SK-N-SH (cell line): Measurements from ENCODE around the gene SLC35F1. TPM values are rescaled to one million over a fixed set of nuclear protein-coding genes. Genes with fewer than 3 reads are reported as not detected.

Source experiments
- CTCF ChIA-PET: fragments of 300-600, 350-600 bp; formaldehyde crosslinking; extraction: SDS; loops from one replicate; lab custom pipeline; 2021; lab: Yijun Ruan, JAX
- POLR2A ChIA-PET: fragments of 350-600 bp; sonication (Branson Sonifier 250); formaldehyde crosslinking; extraction: SDS; loops from one replicate; lab custom pipeline; 2020; ENCODE audit warnings: antibody characterized with exemption, inconsistent platforms; lab: Yijun Ruan, JAX
- DNase-seq: peaks from one replicate; pipeline ENCODE4 v3.0.0; 2012
- H2AFZ ChIP-seq: fragments of 200-600 bp; sonication (generic); 2 replicates; pipeline ENCODE4 v1.8.1; 2016; ENCODE audit warnings: antibody characterized with exemption, mild to moderate bottlenecking, low read depth
- H3F3A ChIP-seq: fragments of 200-600 bp; sonication (generic); replicated peaks from 2 replicates; pipeline ENCODE3; 2016; ENCODE audit warnings: antibody characterized with exemption, mild to moderate bottlenecking; ENCODE audit not compliant: insufficient read depth
- H3K27ac ChIP-seq, 2 experiments: fragments of 200-500 bp in 1 of 2; fragments of 200-600 bp in 1 of 2; sonication (Bioruptor generic) in 1 of 2; sonication (generic), shearing (Covaris generic) in 1 of 2; 2 replicates each; pipeline versions ENCODE4 v1.5.1 to v1.6.1; 2014 to 2016; ENCODE audit warnings: low read depth in 2 of 2, inconsistent platforms in 1 of 2, low read length in 1 of 2, mild to moderate bottlenecking in 1 of 2, mixed read lengths in 1 of 2
- H3K27me3 ChIP-seq: fragments of 200-600 bp; sonication (generic), shearing (Covaris generic); 2 replicates; pipeline ENCODE4 v1.6.1; 2016; ENCODE audit warnings: mixed run types; ENCODE audit not compliant: insufficient read depth
- H3K36me3 ChIP-seq, 2 experiments: fragments of 200-500 bp in 1 of 2; fragments of 200-600 bp in 1 of 2; sonication (Bioruptor generic) in 1 of 2; sonication (generic) in 1 of 2; replicated peaks in 1 of 2; 2 replicates each; pipeline versions ENCODE3 to v1.5.1; 2014 to 2016; ENCODE audit warnings: low read length in 1 of 2, mild to moderate bottlenecking in 1 of 2; ENCODE audit not compliant: insufficient read depth in 2 of 2, control insufficient read depth in 1 of 2
- H3K4me1 ChIP-seq, 2 experiments: fragments of 200-500 bp in 1 of 2; fragments of 200-600 bp in 1 of 2; sonication (Bioruptor generic) in 1 of 2; sonication (generic), shearing (Covaris generic) in 1 of 2; 2 replicates each; pipeline versions ENCODE4 v1.5.1 to v1.6.1; 2014 to 2016; ENCODE audit warnings: low read depth in 1 of 2, low read length in 1 of 2, mixed run types in 1 of 2; ENCODE audit not compliant: insufficient read depth in 2 of 2, control insufficient read depth in 1 of 2
- H3K4me2 ChIP-seq: fragments of 200-600 bp; sonication (generic), shearing (Covaris generic); 2 replicates; pipeline ENCODE4 v1.6.1; 2017; ENCODE audit warnings: mixed run types
- H3K4me3 ChIP-seq, 2 experiments: fragments of 200-500 bp in 1 of 2; fragments of 200-600 bp in 1 of 2; sonication (Bioruptor generic) in 1 of 2; sonication (generic), shearing (Covaris generic) in 1 of 2; 2 replicates each; pipeline versions ENCODE4 v1.5.1 to v1.8.1; 2014 to 2016; ENCODE audit warnings: low read depth in 2 of 2, inconsistent platforms in 1 of 2, low read length in 1 of 2, mild to moderate bottlenecking in 1 of 2, mixed read lengths in 1 of 2, moderate library complexity in 1 of 2
- H3K79me2 ChIP-seq: fragments of 200-600 bp; sonication (generic); 2 replicates; pipeline ENCODE4 v1.8.1; 2017; ENCODE audit warnings: mild to moderate bottlenecking; ENCODE audit not compliant: insufficient read depth
- H3K9ac ChIP-seq: fragments of 200-600 bp; sonication (generic); 2 replicates; pipeline ENCODE4 v1.6.1; 2017; ENCODE audit warnings: mixed run types
- H3K9me2 ChIP-seq: fragments of 200-600 bp; sonication (generic); 2 replicates; pipeline ENCODE4 v1.6.1; 2017; ENCODE audit warnings: mixed run types
- H3K9me3 ChIP-seq: fragments of 200-600 bp; sonication (generic); 2 replicates; pipeline ENCODE4 v1.6.1; 2017; ENCODE audit warnings: mixed run types, mild to moderate bottlenecking, moderate library complexity
- H4K20me1 ChIP-seq: fragments of 200-600 bp; sonication (generic); 2 replicates; pipeline ENCODE4 v1.6.1; 2017; ENCODE audit warnings: mild to moderate bottlenecking, mixed run types; ENCODE audit not compliant: insufficient read depth
- CHD2 ChIP-seq: fragments of 150-350 bp; IDR thresholded peaks from 2 replicates; pipeline ENCODE4 v1.6.1; 2018; ENCODE audit warnings: low read length; ENCODE audit not compliant: partially characterized antibody
- GABPA ChIP-seq: IDR thresholded peaks from 2 replicates; pipeline ENCODE4 v1.4.0; 2012; ENCODE audit warnings: low read depth, mild to moderate bottlenecking
- NRF1 ChIP-seq: IDR thresholded peaks from 2 replicates; pipeline ENCODE4 v1.6.1; 2012; ENCODE audit warnings: low read depth, mild to moderate bottlenecking, low read length
- RCOR1 ChIP-seq: fragments of 150-350 bp; IDR thresholded peaks from 2 replicates; pipeline ENCODE4 v1.6.1; 2017; ENCODE audit warnings: antibody characterized with exemption, low read length
- RXRA ChIP-seq: IDR thresholded peaks from 2 replicates; pipeline ENCODE4 v1.4.0; 2012; ENCODE audit warnings: low read depth, mild to moderate bottlenecking, borderline replicate concordance
- SIN3A ChIP-seq: IDR thresholded peaks from 2 replicates; pipeline ENCODE4 v1.6.1; 2012; ENCODE audit warnings: low read depth, mild to moderate bottlenecking, low read length, moderate library complexity, borderline replicate concordance
- TAF1 ChIP-seq: IDR thresholded peaks from 2 replicates; pipeline ENCODE4 v1.6.1; 2012; ENCODE audit warnings: low read depth, mild to moderate bottlenecking, low read length, moderate library complexity, borderline replicate concordance
- YY1 ChIP-seq: IDR thresholded peaks from 2 replicates; pipeline ENCODE4 v1.4.0; 2012; ENCODE audit warnings: low read depth, mild to moderate bottlenecking
- WGBS: methylation state at CpG from one replicate; pipeline ENCODE4 v1.1.6; 2017; ENCODE audit warnings: low lambda C conversion rate; 5-methylcytosine and 5-hydroxymethylcytosine counted together
- polyA plus RNA-seq, 3 experiments: library from polyadenylated mRNA; depleted of rRNA; stranded (reverse); fragments of >200 nt; gene quantifications; 2 replicates each; pipeline ENCODE4 v1.2.3, GENCODE V29; 2012
- TF ChIP-seq, protein P1 (sequence below): fragments of 200-600 bp; sonication (generic); IDR thresholded peaks from 2 replicates; pipeline ENCODE4 v1.6.1; 2017; ENCODE audit warnings: antibody characterized with exemption, mild to moderate bottlenecking, moderate library complexity
- TF ChIP-seq, protein P2 (sequence below): IDR thresholded peaks from 2 replicates; pipeline ENCODE4 v1.4.0; 2012; ENCODE audit warnings: low read depth
- TF ChIP-seq, protein P3 (sequence below): IDR thresholded peaks from 2 replicates; pipeline ENCODE4 v1.4.0; 2012; ENCODE audit warnings: low read depth, borderline replicate concordance
- TF ChIP-seq, protein P4 (sequence below): IDR thresholded peaks from 2 replicates; pipeline ENCODE4; 2012
- TF ChIP-seq, protein P5 (sequence below): fragments of 150-350 bp; IDR thresholded peaks from 2 replicates; pipeline ENCODE4 v1.6.1; 2016; ENCODE audit warnings: mild to moderate bottlenecking, low read depth, low read length

The SLC35F1 gene
- polyA plus RNA-seq, 1 of the 3 experiments (the other 2 are of a cell fraction), result under 0.01 TPM

DNA sequence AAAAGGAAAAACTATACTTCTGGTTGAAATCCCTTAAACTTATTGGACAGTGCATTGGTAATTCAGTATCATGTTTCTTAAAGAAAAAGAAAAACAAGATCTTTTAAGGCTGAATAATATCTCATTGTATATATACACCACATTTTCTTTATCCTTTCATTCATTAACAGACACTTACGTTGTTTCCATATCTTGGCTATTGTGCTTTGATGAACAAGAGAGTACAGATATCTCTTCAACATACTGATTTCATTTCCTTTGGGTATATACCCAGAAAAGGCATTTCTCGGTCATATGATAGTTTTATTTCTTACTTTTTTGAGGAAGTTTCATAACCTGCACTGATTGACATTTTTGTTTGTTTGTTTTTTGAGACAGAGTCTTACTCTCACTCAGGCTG, 281.5 kb downstream of the SLC35F1 start:
- Histone ChIP-seq H4K20me1 (no peaks in the 10 kb centered on the region), H3K9ac (no peak overlapping the region), H3K36me3 (no peaks in the 10 kb centered on the region), H3K27me3 (no peaks in the 10 kb centered on the region), H3K4me3 (no peak overlapping the region; a peak in 1 of 4 replicates), H3F3A (no peaks in the 10 kb centered on the region), H3K9me3 (no peaks in the 10 kb centered on the region), H3K4me1 (peaks cover 0 to 12% of the 10 kb centered on the region in 2 experiments; a peak in 2 of 4 replicates), H2AFZ (no peak overlapping the region), H3K9me2 (no peaks in the 10 kb centered on the region), H3K79me2 (no peaks in the 10 kb centered on the region)
- no peak for DNase-seq
- CTCF ChIA-PET, result no interaction called here
- POLR2A ChIA-PET, result no interaction called here
- WGBS, result 28% methylated on average over 2 of the region's 2 CpGs
- TF ChIP-seq, protein P1, sequence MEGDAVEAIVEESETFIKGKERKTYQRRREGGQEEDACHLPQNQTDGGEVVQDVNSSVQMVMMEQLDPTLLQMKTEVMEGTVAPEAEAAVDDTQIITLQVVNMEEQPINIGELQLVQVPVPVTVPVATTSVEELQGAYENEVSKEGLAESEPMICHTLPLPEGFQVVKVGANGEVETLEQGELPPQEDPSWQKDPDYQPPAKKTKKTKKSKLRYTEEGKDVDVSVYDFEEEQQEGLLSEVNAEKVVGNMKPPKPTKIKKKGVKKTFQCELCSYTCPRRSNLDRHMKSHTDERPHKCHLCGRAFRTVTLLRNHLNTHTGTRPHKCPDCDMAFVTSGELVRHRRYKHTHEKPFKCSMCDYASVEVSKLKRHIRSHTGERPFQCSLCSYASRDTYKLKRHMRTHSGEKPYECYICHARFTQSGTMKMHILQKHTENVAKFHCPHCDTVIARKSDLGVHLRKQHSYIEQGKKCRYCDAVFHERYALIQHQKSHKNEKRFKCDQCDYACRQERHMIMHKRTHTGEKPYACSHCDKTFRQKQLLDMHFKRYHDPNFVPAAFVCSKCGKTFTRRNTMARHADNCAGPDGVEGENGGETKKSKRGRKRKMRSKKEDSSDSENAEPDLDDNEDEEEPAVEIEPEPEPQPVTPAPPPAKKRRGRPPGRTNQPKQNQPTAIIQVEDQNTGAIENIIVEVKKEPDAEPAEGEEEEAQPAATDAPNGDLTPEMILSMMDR, result no peak
- TF ChIP-seq, protein P2, sequence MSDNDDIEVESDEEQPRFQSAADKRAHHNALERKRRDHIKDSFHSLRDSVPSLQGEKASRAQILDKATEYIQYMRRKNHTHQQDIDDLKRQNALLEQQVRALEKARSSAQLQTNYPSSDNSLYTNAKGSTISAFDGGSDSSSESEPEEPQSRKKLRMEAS, result no peak
- TF ChIP-seq RXRA, result no peak
- no peak for TF ChIP-seq NRF1
- TF ChIP-seq, all 33 proteins: peak for 0
- H3K27ac ChIP-seq, result no peak overlapping the region
- H3K4me2 ChIP-seq, result no peak overlapping the region

DNA sequence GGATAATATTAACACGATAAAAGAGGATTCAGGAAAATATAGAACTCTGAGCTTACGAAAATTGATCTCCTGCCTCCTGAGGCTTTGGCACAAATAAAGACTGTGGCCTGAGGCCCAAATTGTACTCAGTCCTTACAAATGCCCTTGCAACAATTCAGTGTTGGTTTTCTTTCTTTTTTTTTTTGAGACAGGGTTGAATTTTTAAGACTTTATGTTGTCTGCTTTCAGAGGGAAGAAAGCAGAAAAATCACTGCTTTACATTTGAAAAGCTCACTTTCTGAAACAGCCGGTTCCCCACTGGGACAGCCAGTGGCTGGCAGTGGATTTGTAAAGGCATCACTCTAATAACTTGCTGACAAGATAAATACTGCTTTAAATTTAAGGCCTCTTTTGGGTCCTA, 290.5 kb downstream of the SLC35F1 start:
- H3K79me2 ChIP-seq, result no peaks in the 10 kb centered on the region

More for the DNA sequence above, 290.5 kb downstream of the SLC35F1 start:
- TF ChIP-seq YY1 (no peak), CHD2 (no peak), RCOR1 (no peak), GABPA (no peak), TAF1 (no peak), SIN3A (no peak)
- TF ChIP-seq, protein P3, sequence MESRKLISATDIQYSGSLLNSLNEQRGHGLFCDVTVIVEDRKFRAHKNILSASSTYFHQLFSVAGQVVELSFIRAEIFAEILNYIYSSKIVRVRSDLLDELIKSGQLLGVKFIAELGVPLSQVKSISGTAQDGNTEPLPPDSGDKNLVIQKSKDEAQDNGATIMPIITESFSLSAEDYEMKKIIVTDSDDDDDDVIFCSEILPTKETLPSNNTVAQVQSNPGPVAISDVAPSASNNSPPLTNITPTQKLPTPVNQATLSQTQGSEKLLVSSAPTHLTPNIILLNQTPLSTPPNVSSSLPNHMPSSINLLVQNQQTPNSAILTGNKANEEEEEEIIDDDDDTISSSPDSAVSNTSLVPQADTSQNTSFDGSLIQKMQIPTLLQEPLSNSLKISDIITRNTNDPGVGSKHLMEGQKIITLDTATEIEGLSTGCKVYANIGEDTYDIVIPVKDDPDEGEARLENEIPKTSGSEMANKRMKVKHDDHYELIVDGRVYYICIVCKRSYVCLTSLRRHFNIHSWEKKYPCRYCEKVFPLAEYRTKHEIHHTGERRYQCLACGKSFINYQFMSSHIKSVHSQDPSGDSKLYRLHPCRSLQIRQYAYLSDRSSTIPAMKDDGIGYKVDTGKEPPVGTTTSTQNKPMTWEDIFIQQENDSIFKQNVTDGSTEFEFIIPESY, result no peak
- TF ChIP-seq, protein P4, sequence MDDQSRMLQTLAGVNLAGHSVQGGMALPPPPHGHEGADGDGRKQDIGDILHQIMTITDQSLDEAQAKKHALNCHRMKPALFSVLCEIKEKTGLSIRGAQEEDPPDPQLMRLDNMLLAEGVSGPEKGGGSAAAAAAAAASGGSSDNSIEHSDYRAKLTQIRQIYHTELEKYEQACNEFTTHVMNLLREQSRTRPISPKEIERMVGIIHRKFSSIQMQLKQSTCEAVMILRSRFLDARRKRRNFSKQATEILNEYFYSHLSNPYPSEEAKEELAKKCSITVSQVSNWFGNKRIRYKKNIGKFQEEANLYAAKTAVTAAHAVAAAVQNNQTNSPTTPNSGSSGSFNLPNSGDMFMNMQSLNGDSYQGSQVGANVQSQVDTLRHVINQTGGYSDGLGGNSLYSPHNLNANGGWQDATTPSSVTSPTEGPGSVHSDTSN, result no peak
- TF ChIP-seq, protein P5, sequence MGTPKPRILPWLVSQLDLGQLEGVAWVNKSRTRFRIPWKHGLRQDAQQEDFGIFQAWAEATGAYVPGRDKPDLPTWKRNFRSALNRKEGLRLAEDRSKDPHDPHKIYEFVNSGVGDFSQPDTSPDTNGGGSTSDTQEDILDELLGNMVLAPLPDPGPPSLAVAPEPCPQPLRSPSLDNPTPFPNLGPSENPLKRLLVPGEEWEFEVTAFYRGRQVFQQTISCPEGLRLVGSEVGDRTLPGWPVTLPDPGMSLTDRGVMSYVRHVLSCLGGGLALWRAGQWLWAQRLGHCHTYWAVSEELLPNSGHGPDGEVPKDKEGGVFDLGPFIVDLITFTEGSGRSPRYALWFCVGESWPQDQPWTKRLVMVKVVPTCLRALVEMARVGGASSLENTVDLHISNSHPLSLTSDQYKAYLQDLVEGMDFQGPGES, result no peak
- H4K20me1 ChIP-seq, result no peaks in the 10 kb centered on the region
- ChIA-PET POLR2A (no interaction called here), CTCF (interaction anchor here (1.7 kb wide), 1 partner anchor 15 kb away, joined by 3 read pairs; no protein-coding TSS in a partner anchor)
- no peaks in the 10 kb centered on the region; a peak in 1 of 4 replicates for H3K4me1 ChIP-seq
- no peak overlapping the region for H3K27ac ChIP-seq
- 55% methylated on average over 3 of the region's 3 CpGs for WGBS
- no peak for DNase-seq
- no peak overlapping the region for H2AFZ ChIP-seq
- H3K4me2 ChIP-seq, result no peak overlapping the region
- no peaks in the 10 kb centered on the region for H3F3A ChIP-seq
- no peak overlapping the region for H3K9ac ChIP-seq
- no peaks in the 10 kb centered on the region for H3K9me3 ChIP-seq
- no peaks in the 10 kb centered on the region for H3K9me2 ChIP-seq
- no peak overlapping the region for H3K4me3 ChIP-seq
- H3K27me3 ChIP-seq, result no peaks in the 10 kb centered on the region
- no peaks in the 10 kb centered on the region for H3K36me3 ChIP-seq
